HG03354 (cell line): ENCODE measurements around the gene TMEM201.

Experiments
- ATAC-seq: cut with Tn5 transposase; IDR thresholded peaks from one replicate; pipeline ENCODE4 v1.9.1; 2021; ENCODE audit warnings: mild to moderate bottlenecking; ENCODE audit not compliant: unreplicated experiment, poor library complexity, severe bottlenecking

TMEM201 gene

GRCh38 chr1:9648171-9648570 is 59.5 kb downstream of the TMEM201 start:
- ATAC-seq: no peak

- ATAC-seq: no peak
These were observed 61.1 kb downstream of the TMEM201 start for GRCh38 chr1:9649769-9650168.

- no peak for ATAC-seq
These were observed 62.5 kb downstream of the TMEM201 start for GRCh38 chr1:9651220-9651564.

GRCh38 chr1:9651565-9652378 is 63.1 kb downstream of the TMEM201 start, which contains the start of gene PIK3CD:
Gene PIK3CD, plus strand, starts transcription at chr1:9651731. Its CDS starts 58,725 bp downstream, at chr1:9710456.
- no peak for ATAC-seq

GRCh38 chr1:9652379-9653209 is 63.9 kb downstream of the TMEM201 start:
- ATAC-seq: no peak

- no peak for ATAC-seq
These were observed 64.4 kb downstream of the TMEM201 start for GRCh38 chr1:9653210-9653490.

GRCh38 chr1:9653491-9654050 is 64.9 kb downstream of the TMEM201 start:
- no peak for ATAC-seq

GRCh38 chr1:9654051-9654833 is 65.5 kb downstream of the TMEM201 start:
- ATAC-seq: no peak

GRCh38 chr1:9654834-9655723 is 66.4 kb downstream of the TMEM201 start:
- peak; percentile 21 for ATAC-seq

- ATAC-seq: no peak
These were observed 67.1 kb downstream of the TMEM201 start for GRCh38 chr1:9655836-9656235.

- no peak for ATAC-seq
These were observed 68.9 kb downstream of the TMEM201 start for GRCh38 chr1:9657521-9658032.

- ATAC-seq: no peak
These were observed 69.5 kb downstream of the TMEM201 start for GRCh38 chr1:9658199-9658598.

- no peak for ATAC-seq
These were observed 70.6 kb downstream of the TMEM201 start for GRCh38 chr1:9659328-9659727.

- no peak for ATAC-seq
These were observed 74.5 kb downstream of the TMEM201 start for GRCh38 chr1:9663257-9663656.
